GM11168 (cell line): ENCODE measurements around the gene FFAR1.
"Not testable (repeated sequence)": the region's sequence is repeated elsewhere in the genome, so short reads cannot be mapped to it uniquely, and the experiment has no call there.

Experiments used
- in situ Hi-C: fragments of 300-500 bp; cut with MboI; formaldehyde crosslinking; loops from one replicate; pipeline ENCODE4 v1.12.0; 2022; ENCODE audit warnings: low sequenced_read_pairs; ENCODE audit not compliant: unreplicated experiment

The FFAR1 gene

GRCh38 chr19:35355791-35356460 is 8.2 kb downstream of the FFAR1 start:
- in situ Hi-C loops, result no loop called here

- in situ Hi-C loops, result no loop called here
Measured at GRCh38 chr19:35357867-35358573, 10.3 kb downstream of the FFAR1 start, which contains the start of gene FFAR3. Gene FFAR3 (plus strand): TSS chr19:35358460. CDS start chr19:35358891, 431 bp downstream.

GRCh38 chr19:35358834-35359233 is 11.1 kb downstream of the FFAR1 start:
- in situ Hi-C loops, result not testable (repeated sequence)

GRCh38 chr19:35359395-35359794 is 11.7 kb downstream of the FFAR1 start:
- in situ Hi-C loops, result not testable (repeated sequence)

- in situ Hi-C loops, result not testable (repeated sequence)
Measured at GRCh38 chr19:35360081-35360480, 12.4 kb downstream of the FFAR1 start.

- in situ Hi-C loops, result no loop called here
Measured at GRCh38 chr19:35360880-35361420, 13.2 kb downstream of the FFAR1 start.

GRCh38 chr19:35362261-35363000 is 14.7 kb downstream of the FFAR1 start:
- in situ Hi-C loops, result no loop called here

GRCh38 chr19:35363001-35363590 is 15.4 kb downstream of the FFAR1 start:
- in situ Hi-C loops, result no loop called here

- in situ Hi-C loops, result no loop called here
Measured at GRCh38 chr19:35363711-35364425, 16.2 kb downstream of the FFAR1 start.

GRCh38 chr19:35365303-35365702 is 17.6 kb downstream of the FFAR1 start:
- in situ Hi-C loops, result no loop called here

GRCh38 chr19:35368378-35368777 is 20.7 kb downstream of the FFAR1 start:
- in situ Hi-C loops, result no loop called here

GRCh38 chr19:35369522-35369921 is 21.8 kb downstream of the FFAR1 start:
- in situ Hi-C loops, result no loop called here

GRCh38 chr19:35370722-35371121 is 23.0 kb downstream of the FFAR1 start, which contains the start of gene GPR42:
Gene GPR42 (plus strand): TSS chr19:35371068. CDS start chr19:35371360, 292 bp downstream.
- in situ Hi-C loops, result no loop called here

- in situ Hi-C loops, result no loop called here
Measured at GRCh38 chr19:35373492-35373891, 25.8 kb downstream of the FFAR1 start.

- in situ Hi-C loops, result not testable (repeated sequence)
Measured at GRCh38 chr19:35374031-35374430, 26.3 kb downstream of the FFAR1 start.

- in situ Hi-C loops, result no loop called here
Measured at GRCh38 chr19:35375505-35376307, 28.0 kb downstream of the FFAR1 start.

- in situ Hi-C loops, result no loop called here
Measured at GRCh38 chr19:35377656-35378055, 30.0 kb downstream of the FFAR1 start.

- in situ Hi-C loops, result no loop called here
Measured at GRCh38 chr19:35378356-35378755, 30.7 kb downstream of the FFAR1 start.

GRCh38 chr19:35379545-35379944 is 31.8 kb downstream of the FFAR1 start:
- in situ Hi-C loops, result not testable (repeated sequence)
